GM12878 (cell line): ENCODE measurements around the gene ARRB2.
"Not testable (repeated sequence)": the region's sequence is repeated elsewhere in the genome, so short reads cannot be mapped to it uniquely, and the experiment has no call there.

ENCODE experiments used
- BHLHE40 ChIP-seq, 2 experiments: fragments of 450-650 bp in 1 of 2; IDR thresholded peaks; 2 replicates each; pipeline ENCODE4 v1.6.1; 2011 to 2017; ENCODE audit warnings: low read depth in 2 of 2, borderline replicate concordance in 1 of 2, improper control_type of control experiment in 1 of 2, low read length in 1 of 2, mild to moderate bottlenecking in 1 of 2
- EZH2 ChIP-seq: IDR thresholded peaks from 2 replicates; pipeline ENCODE4 v1.6.1; 2012; ENCODE audit warnings: low read depth, mild to moderate bottlenecking, control low read depth, inconsistent platforms, low read length, borderline replicate concordance; ENCODE audit not compliant: control insufficient read depth
- NFYA ChIP-seq: IDR thresholded peaks from 2 replicates; pipeline ENCODE4 v1.6.1; 2011; ENCODE audit warnings: low read depth, mild to moderate bottlenecking, low read length, improper control_type of control experiment, borderline replicate concordance
- NR2C1 ChIP-seq: fragments of 450-650 bp; IDR thresholded peaks from 2 replicates; pipeline ENCODE4 v1.6.1; 2017; ENCODE audit warnings: antibody characterized with exemption, mild to moderate bottlenecking, moderate library complexity
- POLR2A ChIP-seq: IDR thresholded peaks from 2 replicates; pipeline ENCODE4 v1.6.1; 2011; ENCODE audit warnings: low read depth, mild to moderate bottlenecking, low read length
- RAD21 ChIP-seq: IDR thresholded peaks from 2 replicates; pipeline ENCODE4 v1.6.1; 2011; ENCODE audit warnings: mild to moderate bottlenecking, low read depth, low read length, moderate library complexity; ENCODE audit not compliant: insufficient read depth
- RCOR1 ChIP-seq: conservative IDR thresholded peaks from 2 replicates; pipeline ENCODE4 v1.6.1; 2012; ENCODE audit warnings: low read depth, low read length, improper control_type of control experiment
- TF ChIP-seq, protein P1 (sequence below), 3 experiments: IDR thresholded peaks in 2 of 3; conservative IDR thresholded peaks in 1 of 3; 2 replicates each; pipeline ENCODE4 v1.5.1; 2011; ENCODE audit warnings: low read depth in 3 of 3, low read length in 3 of 3, mild to moderate bottlenecking in 3 of 3, control low read depth in 2 of 3, moderate library complexity in 2 of 3, inconsistent platforms in 1 of 3, mixed read lengths in 1 of 3; ENCODE audit not compliant: control insufficient read depth in 2 of 3, insufficient read depth in 1 of 3; ENCODE audit errors: extremely low read depth in 1 of 3
- TF ChIP-seq, protein P2 (sequence below): fragments of 450-650 bp; IDR thresholded peaks from 2 replicates; pipeline ENCODE4 v1.6.1; 2017; ENCODE audit warnings: mild to moderate bottlenecking
- TF ChIP-seq, protein P3 (sequence below): fragments of 450-650 bp; IDR thresholded peaks from 2 replicates; pipeline ENCODE4 v1.6.1; 2017; ENCODE audit warnings: antibody characterized with exemption, mild to moderate bottlenecking, moderate library complexity

DNA sequence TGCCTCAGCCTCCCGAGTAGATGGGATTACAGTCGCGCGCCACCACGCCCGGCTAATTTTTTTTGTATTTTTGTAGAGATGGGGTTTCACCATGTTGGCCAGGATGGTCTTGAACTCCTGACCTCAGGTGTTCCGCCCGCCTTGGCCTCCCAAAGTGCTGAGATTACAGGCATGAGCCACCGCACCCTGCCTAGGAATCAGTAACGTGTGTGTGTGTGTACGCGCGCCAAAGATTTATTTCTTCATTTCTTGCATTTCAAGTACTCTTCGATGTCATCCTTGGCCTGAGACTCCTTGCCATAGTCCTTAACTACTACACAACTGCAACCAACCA, 5.9 kb upstream of the ARRB2 start:
- TF ChIP-seq POLR2A; NFYA; BHLHE40 (IDR thresholded peaks at IDR 0.05; ENCODE audit: borderline replicate concordance in 1 of 2, low read depth in 2 of 2, low read length in 1 of 2); RAD21; EZH2; RCOR1; NR2C1: not testable (repeated sequence)
- TF ChIP-seq, protein P1, sequence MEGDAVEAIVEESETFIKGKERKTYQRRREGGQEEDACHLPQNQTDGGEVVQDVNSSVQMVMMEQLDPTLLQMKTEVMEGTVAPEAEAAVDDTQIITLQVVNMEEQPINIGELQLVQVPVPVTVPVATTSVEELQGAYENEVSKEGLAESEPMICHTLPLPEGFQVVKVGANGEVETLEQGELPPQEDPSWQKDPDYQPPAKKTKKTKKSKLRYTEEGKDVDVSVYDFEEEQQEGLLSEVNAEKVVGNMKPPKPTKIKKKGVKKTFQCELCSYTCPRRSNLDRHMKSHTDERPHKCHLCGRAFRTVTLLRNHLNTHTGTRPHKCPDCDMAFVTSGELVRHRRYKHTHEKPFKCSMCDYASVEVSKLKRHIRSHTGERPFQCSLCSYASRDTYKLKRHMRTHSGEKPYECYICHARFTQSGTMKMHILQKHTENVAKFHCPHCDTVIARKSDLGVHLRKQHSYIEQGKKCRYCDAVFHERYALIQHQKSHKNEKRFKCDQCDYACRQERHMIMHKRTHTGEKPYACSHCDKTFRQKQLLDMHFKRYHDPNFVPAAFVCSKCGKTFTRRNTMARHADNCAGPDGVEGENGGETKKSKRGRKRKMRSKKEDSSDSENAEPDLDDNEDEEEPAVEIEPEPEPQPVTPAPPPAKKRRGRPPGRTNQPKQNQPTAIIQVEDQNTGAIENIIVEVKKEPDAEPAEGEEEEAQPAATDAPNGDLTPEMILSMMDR (IDR thresholded peaks at IDR 0.05 in 2 of 3, conservative IDR thresholded peaks at IDR 0.05 in 1 of 3; ENCODE audit: control insufficient read depth in 2 of 3, extremely low read depth in 1 of 3, insufficient read depth in 1 of 3, low read depth in 3 of 3, low read length in 3 of 3) = not testable (repeated sequence)
- TF ChIP-seq, protein P2, sequence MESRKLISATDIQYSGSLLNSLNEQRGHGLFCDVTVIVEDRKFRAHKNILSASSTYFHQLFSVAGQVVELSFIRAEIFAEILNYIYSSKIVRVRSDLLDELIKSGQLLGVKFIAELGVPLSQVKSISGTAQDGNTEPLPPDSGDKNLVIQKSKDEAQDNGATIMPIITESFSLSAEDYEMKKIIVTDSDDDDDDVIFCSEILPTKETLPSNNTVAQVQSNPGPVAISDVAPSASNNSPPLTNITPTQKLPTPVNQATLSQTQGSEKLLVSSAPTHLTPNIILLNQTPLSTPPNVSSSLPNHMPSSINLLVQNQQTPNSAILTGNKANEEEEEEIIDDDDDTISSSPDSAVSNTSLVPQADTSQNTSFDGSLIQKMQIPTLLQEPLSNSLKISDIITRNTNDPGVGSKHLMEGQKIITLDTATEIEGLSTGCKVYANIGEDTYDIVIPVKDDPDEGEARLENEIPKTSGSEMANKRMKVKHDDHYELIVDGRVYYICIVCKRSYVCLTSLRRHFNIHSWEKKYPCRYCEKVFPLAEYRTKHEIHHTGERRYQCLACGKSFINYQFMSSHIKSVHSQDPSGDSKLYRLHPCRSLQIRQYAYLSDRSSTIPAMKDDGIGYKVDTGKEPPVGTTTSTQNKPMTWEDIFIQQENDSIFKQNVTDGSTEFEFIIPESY = not testable (repeated sequence)
- TF ChIP-seq, protein P3, sequence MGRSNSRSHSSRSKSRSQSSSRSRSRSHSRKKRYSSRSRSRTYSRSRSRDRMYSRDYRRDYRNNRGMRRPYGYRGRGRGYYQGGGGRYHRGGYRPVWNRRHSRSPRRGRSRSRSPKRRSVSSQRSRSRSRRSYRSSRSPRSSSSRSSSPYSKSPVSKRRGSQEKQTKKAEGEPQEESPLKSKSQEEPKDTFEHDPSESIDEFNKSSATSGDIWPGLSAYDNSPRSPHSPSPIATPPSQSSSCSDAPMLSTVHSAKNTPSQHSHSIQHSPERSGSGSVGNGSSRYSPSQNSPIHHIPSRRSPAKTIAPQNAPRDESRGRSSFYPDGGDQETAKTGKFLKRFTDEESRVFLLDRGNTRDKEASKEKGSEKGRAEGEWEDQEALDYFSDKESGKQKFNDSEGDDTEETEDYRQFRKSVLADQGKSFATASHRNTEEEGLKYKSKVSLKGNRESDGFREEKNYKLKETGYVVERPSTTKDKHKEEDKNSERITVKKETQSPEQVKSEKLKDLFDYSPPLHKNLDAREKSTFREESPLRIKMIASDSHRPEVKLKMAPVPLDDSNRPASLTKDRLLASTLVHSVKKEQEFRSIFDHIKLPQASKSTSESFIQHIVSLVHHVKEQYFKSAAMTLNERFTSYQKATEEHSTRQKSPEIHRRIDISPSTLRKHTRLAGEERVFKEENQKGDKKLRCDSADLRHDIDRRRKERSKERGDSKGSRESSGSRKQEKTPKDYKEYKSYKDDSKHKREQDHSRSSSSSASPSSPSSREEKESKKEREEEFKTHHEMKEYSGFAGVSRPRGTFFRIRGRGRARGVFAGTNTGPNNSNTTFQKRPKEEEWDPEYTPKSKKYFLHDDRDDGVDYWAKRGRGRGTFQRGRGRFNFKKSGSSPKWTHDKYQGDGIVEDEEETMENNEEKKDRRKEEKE = not testable (repeated sequence)
